ENCODE data around the gene ERGIC1. TPM values are rescaled to one million over a fixed set of nuclear protein-coding genes. Genes with fewer than 3 reads are reported as not detected.

The ERGIC1 gene
- total and polyA plus RNA-seq, 7 donors, result 49.9 to 116 (median 53.9) TPM

DNA sequence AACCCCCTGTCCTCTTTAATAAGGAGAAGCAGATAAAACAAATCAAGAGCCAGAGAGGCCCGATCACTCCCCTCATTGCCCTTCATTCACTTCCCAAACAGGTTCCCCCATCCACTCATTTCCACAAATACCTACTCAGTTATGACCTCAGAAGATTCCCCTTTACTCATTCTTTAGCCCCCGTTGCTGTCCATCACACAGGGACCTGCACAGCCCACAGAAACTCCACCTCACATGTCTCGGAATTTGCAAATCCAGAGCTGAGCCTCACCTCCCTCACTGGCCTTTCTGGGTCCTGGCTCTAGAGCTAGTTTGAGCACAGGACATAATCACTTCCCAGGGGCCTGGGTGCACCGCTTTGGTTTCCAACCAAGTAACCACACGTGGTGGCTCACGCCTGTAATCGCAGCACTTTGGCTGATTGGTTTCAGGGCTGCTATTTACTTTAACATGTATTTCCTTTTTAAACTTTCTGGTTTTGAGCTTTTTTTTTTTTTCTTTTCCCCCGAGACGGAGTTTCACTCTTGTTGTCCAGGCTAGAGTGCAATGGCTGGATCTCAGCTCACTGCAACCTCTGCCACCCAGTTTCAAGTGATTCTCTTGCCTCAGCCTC lies 167.3 kb downstream of the ERGIC1 start:
- TF ChIP-seq CTCF (IDR thresholded peaks at IDR 0.05), result no peak
- Histone ChIP-seq H3K4me3 (no peak overlapping the region), H3K36me3 (ENCODE audit: insufficient read depth in 1 of 2, low read depth in 1 of 2) (peaks cover 0 to 22% of the 10 kb centered on the region in 2 donors), H3K27ac (no peak overlapping the region), H3K4me1 (peaks cover 38% of the 10 kb centered on the region), H3K27me3 (ENCODE audit: insufficient read depth in 3 of 3, low read length in 2 of 3) (no peaks in the 10 kb centered on the region), H3K9me3 (no peaks in the 10 kb centered on the region)
- DNase-seq (no peak), ATAC-seq (no peak)
- WGBS, 3 donors, result 87 to 90% (median 88%) methylated on average over 9 of the region's 9 CpGs
- intact Hi-C loops (cut with DNase I), result no loop called here

Other genes starting within 250 kb of the ERGIC1 start
- 10 to 100 TPM; 13.7 to 20.4 (median 16.4) TPM for gene NEURL1B, start 193.0 kb upstream of the ERGIC1 start, total RNA-seq
- gene NEURL1B, start 193.0 kb upstream of the ERGIC1 start, polyA plus RNA-seq, result 1 to 10 TPM; 8.0 to 9.7 (median 8.2) TPM
- gene DUSP1, start 63.1 kb upstream of the ERGIC1 start, total RNA-seq, result 100 to 1,000 TPM in 3 of 4 donors, 10 to 100 TPM in 1; 89.0 to 287 (median 164) TPM
- gene DUSP1, start 63.1 kb upstream of the ERGIC1 start, polyA plus RNA-seq, result 100 to 1,000 TPM in 2 of 3 donors, 10 to 100 TPM in 1; 81.8 to 258 (median 141) TPM
- 10 to 100 TPM; 21.5 to 31.4 (median 27.7) TPM for gene RPL26L1, start 125.2 kb downstream of the ERGIC1 start, total RNA-seq
- gene RPL26L1, start 125.2 kb downstream of the ERGIC1 start, polyA plus RNA-seq, result 10 to 100 TPM; 33.3 to 80.9 (median 50.7) TPM
- 100 to 1,000 TPM in 3 of 4 donors, 10 to 100 TPM in 1; 97.8 to 176 (median 147) TPM for gene ATP6V0E1, start 149.5 kb downstream of the ERGIC1 start, total RNA-seq
- gene ATP6V0E1, start 149.5 kb downstream of the ERGIC1 start, polyA plus RNA-seq, result 100 to 1,000 TPM; 156 to 319 (median 201) TPM
- gene CREBRF, start 222.1 kb downstream of the ERGIC1 start, total RNA-seq, result 10 to 100 TPM; 13.1 to 17.1 (median 14.0) TPM
- 1 to 10 TPM in 2 of 3 donors, under 1 TPM in 1; 0.92 to 6.6 (median 4.5) TPM for gene CREBRF, start 222.1 kb downstream of the ERGIC1 start, polyA plus RNA-seq